ENCODE results near the gene ADA.

DNA sequence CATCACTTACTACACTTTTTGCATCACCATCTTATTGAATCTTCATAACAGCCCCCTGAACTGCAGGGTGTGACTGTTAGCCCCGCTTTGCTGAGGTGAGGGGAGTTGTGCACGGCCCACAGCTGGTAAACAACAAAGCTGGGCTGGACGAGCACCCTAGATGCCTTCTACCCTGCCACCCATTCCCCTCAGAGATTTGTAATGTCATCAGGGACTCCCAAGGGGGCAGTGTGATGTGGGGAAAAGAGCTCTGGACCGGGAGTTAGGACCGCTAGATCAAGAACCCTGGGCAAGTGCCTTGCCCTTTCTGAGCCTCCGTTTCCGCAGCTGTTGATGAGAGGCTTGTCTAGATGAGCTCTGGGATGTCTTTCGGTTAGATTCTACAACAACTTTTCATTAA, 48.2 kb downstream of the ADA start:
- TF ChIP-seq, protein P1, sequence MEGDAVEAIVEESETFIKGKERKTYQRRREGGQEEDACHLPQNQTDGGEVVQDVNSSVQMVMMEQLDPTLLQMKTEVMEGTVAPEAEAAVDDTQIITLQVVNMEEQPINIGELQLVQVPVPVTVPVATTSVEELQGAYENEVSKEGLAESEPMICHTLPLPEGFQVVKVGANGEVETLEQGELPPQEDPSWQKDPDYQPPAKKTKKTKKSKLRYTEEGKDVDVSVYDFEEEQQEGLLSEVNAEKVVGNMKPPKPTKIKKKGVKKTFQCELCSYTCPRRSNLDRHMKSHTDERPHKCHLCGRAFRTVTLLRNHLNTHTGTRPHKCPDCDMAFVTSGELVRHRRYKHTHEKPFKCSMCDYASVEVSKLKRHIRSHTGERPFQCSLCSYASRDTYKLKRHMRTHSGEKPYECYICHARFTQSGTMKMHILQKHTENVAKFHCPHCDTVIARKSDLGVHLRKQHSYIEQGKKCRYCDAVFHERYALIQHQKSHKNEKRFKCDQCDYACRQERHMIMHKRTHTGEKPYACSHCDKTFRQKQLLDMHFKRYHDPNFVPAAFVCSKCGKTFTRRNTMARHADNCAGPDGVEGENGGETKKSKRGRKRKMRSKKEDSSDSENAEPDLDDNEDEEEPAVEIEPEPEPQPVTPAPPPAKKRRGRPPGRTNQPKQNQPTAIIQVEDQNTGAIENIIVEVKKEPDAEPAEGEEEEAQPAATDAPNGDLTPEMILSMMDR (IDR thresholded peaks at IDR 0.05), result no peak
- no peak for TF ChIP-seq POLR2A (IDR thresholded peaks at IDR 0.05)

Measured in testis (tissue), 2 donors.